Suppressor macrophage (primary cell): ENCODE results near the gene PHKG2.

Source experiments
- DNase-seq, 4 experiments: peaks; one replicate each; pipeline ENCODE4 v3.0.0-alpha.2; 2020 to 2022

PHKG2 gene

DNA sequence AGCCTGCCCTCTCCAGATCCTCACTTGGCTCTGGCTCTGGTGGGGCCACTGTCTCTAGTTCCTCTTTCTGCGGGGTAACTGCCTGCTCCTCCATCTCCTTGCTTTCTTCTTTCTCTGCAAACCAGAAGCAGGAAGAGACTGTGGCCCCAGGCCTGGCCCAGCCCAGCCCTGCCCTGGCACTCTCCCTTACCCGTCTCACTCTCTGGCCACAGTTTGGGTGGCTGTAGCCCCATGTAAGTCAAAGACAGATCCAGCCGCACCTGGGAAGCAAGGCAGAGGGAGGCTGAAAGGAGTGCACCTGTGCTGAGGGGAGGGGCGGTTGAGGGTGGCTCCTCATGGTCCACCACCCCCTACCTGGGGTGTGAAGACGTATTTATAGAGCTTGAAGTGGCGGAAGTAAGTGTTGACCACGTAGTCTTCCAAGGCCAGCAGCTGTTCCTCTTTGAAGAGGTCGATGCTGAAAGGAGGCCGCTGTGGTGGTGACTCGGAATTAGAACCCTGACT lies 10.8 kb downstream of the PHKG2 start:
- peak; percentile 48 to 78 (median 74) for DNase-seq

DNA sequence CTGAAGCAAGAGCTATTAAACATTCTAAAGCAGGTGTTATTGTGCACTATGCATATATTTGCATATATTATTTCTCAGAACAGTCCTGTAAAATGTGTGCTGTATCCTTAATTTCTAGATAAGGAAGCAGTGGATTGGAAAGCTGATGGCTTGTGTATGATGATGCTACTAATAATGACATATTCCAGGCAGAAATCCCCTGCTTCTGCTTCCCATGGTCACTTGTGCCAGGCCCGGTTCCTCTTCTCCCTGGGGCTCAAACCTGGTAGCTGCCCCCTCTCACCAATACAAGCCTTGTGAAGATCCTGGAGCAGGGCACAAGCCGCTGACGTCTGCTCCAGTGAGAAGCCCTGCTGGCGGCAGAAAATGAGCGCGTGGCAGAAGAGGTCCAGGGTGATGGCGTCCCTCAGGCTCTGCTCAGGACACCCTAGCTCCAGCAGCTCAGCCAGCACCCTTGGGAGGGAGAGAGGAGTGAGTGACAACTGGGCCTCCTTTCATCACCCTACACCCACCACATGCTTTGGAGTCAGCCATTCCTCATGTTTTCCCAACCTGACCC lies 11.9 kb downstream of the PHKG2 start:
- DNase-seq, result peak; percentile 18 to 64 (median 48)

GRCh38 chr16:30760577-30761426 lies 12.6 kb downstream of the PHKG2 start:
- DNase-seq, result peak in 3 of 4 experiments; percentile 11 to 31 (median 14)

GRCh38 chr16:30761427-30761927 lies 13.3 kb downstream of the PHKG2 start:
- peak in 2 of 4 experiments; percentile 9 to 11 for DNase-seq

GRCh38 chr16:30761928-30762902 lies 14.0 kb downstream of the PHKG2 start, which contains the start of the genes CFAP119 and RNF40:
Gene CFAP119 (minus strand): TSS chr16:30762062. CDS start chr16:30761748, 314 bp downstream.
Gene RNF40 (plus strand): TSS chr16:30762322. CDS start chr16:30762546, 224 bp downstream.
- DNase-seq, result peak; percentile 96 to 99 (median 98)

GRCh38 chr16:30762991-30763725 lies 14.9 kb downstream of the PHKG2 start:
- no peak for DNase-seq

GRCh38 chr16:30764086-30764485 lies 15.9 kb downstream of the PHKG2 start:
- DNase-seq, result no peak

DNA sequence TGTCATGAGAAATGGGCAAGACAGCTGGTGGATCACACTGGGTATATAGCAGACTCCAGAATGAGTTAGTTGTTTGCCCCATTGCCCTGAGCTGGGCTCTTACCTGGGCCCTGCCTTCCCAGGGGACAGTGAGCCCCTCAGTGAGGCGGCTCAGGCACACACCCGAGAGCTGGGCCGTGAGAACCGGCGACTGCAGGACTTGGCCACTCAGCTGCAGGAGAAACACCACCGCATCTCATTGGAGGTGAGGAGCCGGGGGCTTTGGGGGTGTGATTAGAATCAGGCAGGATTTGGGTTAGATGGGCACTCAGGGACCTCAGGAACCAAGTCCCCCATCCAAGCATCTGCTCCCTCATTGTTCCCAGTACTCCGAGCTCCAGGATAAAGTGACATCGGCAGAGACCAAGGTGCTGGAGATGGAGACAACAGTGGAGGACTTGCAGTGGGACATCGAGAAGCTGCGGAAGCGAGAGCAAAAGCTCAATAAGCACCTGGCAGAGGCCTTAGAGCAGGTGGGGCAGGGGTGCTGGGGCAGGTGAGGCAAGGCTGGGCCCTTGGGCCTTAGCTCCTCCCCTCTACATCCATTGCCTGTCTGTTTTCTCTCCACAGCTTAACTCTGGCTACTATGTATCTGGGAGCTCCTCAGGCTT lies 16.7 kb downstream of the PHKG2 start:
- DNase-seq, result no peak

DNA sequence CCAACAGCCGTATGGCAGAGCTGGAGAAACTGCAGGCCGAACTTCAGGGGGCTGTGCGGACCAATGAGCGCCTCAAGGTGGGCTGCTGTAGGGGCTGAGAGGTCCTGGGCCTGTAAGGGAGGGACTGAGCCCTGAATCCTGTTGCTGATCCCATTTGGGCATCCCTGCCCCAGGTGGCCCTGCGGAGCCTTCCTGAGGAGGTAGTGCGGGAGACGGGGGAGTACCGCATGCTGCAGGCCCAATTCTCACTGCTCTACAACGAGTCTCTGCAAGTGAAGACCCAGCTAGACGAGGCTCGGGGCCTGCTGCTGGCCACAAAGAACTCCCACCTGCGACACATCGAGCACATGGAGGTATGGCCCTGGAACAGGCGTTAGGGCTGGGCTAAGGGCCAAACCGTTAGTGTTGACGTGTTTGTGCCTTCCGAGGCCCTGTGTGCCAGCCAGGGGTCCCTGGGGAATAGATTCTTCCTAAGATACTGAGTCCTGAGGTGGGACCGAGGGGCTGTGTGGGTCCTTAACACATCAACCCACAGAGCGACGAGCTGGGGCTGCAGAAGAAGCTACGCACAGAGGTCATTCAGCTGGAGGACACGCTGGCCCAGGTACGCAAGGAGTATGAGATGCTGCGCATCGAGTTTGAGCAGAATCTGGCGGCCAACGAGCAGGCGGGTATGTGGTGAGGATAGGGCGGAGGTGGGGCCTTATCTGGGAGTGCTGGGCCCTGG lies 18.1 kb downstream of the PHKG2 start:
- DNase-seq, result no peak

DNA sequence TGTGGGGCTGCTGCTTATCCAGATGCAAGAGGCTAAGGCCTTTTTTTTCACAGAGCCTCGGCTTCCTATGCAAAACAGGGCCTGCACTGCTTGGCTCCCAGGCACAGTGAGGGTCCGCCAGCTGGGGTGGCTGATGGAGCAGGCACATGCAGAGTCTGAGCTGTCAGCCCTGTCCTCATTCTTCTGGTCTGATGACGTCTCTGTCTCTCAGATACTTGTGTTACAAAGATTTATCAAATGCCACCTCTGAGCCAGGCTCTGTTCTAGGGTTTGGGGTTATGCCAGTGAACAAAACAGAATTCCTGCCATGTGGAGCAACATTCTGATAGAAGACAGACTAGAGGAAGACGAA lies 18.7 kb downstream of the PHKG2 start:
- DNase-seq, result no peak

GRCh38 chr16:30767767-30768465 lies 19.7 kb downstream of the PHKG2 start:
- DNase-seq, result no peak

- DNase-seq, result no peak
These were observed 20.5 kb downstream of the PHKG2 start for GRCh38 chr16:30768583-30769181.

GRCh38 chr16:30769379-30770089 lies 21.3 kb downstream of the PHKG2 start:
- DNase-seq, result no peak

GRCh38 chr16:30771726-30772125 lies 23.5 kb downstream of the PHKG2 start:
- DNase-seq, result no peak

DNA sequence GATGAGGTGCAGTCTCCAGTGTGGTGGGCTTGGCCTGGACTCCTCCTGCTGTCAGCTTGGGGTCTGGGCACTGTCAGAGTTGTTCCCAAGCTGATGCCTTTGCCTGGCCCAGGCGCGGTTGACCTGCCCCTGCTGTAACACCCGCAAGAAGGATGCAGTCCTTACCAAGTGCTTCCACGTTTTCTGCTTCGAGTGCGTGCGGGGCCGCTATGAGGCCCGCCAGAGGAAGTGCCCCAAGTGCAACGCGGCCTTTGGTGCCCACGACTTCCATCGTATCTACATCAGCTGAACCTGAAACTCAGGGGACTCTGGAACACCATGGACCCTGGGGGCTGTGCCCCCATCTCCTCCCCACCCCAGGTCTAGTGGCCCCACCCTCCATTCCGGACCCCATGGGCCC lies 25.6 kb downstream of the PHKG2 start:
- DNase-seq, result no peak

DNA sequence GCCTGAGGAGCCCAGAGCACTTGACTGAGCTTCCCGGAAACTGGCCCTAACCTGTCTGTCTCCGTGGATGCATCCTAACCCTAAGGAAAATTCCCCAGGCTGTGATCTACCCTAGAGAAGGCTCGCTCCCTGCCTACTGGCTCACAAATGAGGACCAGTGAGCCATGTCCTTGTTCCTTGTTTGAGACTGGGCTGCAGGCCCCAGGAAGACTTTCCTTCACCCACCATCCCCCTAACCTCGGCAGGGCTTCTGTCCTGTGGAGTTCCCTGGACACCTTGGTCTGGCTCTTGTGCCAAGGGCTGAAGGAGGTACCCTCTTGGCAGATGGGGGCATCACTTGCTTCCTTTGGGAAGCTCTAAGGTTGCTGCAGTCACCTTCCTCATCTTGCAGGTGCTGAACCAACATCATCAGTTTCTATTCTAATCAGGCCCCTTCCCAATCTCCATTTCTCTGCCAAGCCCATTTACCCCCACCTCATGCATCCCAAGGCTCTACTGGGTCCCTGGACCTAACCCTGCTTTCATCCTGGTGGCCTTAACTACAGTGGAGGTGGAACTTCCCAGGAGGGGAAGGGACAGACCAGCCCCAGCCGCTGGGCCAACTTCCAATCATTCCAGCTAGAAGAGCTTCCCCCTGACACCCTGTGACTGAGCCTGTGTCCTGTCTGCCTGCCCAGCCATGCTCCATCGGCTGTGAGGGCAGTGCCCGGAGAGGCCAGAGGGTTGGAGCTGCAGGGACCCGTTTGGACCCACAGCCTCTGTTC lies 26.3 kb downstream of the PHKG2 start:
- peak in 1 of 4 experiments; percentile 30 for DNase-seq

- DNase-seq, result no peak
These were observed 26.8 kb downstream of the PHKG2 start for GRCh38 chr16:30775131-30775391.
